Liver (tissue), 9 donors: ENCODE results near the gene TNNT1. TPM values are rescaled to one million over a fixed set of nuclear protein-coding genes. Genes with fewer than 3 reads are reported as not detected.

ENCODE experiments used
- DNase-seq: peaks from one replicate; pipeline ENCODE4 v3.0.0-alpha.2; 2017; ENCODE audit warnings: low spot score
- H3K27ac ChIP-seq, 2 donors: one replicate each; pipeline ENCODE4 v1.7.0; 2013; ENCODE audit warnings: inconsistent platforms in 2 of 2, low read length in 2 of 2, control low read depth in 1 of 2, low read depth in 1 of 2, mild to moderate bottlenecking in 1 of 2
- H3K27me3 ChIP-seq, 4 donors: one replicate each; pipeline versions ENCODE4 v1.6.1 to v1.7.0; 2013; ENCODE audit warnings: low read length in 3 of 4, inconsistent platforms in 1 of 4, mild to moderate bottlenecking in 1 of 4, moderate library complexity in 1 of 4; ENCODE audit not compliant: control insufficient read depth in 4 of 4, insufficient read depth in 4 of 4
- H3K36me3 ChIP-seq, 4 donors: one replicate each; pipeline versions ENCODE4 v1.6.1 to v1.7.0; 2013; ENCODE audit warnings: low read length in 3 of 4, mild to moderate bottlenecking in 3 of 4, low read depth in 1 of 4, moderate library complexity in 1 of 4; ENCODE audit not compliant: control insufficient read depth in 4 of 4, insufficient read depth in 3 of 4
- H3K4me1 ChIP-seq, 4 donors: one replicate each; pipeline versions ENCODE4 v1.6.1 to v1.7.0; 2013; ENCODE audit warnings: low read length in 3 of 4, mild to moderate bottlenecking in 3 of 4, moderate library complexity in 1 of 4; ENCODE audit not compliant: control insufficient read depth in 4 of 4, insufficient read depth in 4 of 4
- H3K4me3 ChIP-seq, 3 donors: one replicate each; pipeline versions ENCODE4 v1.6.1 to v1.7.0; 2013; ENCODE audit warnings: low read length in 3 of 3, control low read depth in 1 of 3, low read depth in 1 of 3, mild to moderate bottlenecking in 1 of 3
- H3K9ac ChIP-seq, 2 donors: one replicate each; pipeline ENCODE4 v1.7.0; 2013; ENCODE audit warnings: low read length in 2 of 2, mild to moderate bottlenecking in 2 of 2, moderate library complexity in 2 of 2, control low read depth in 1 of 2, low read depth in 1 of 2
- H3K9me3 ChIP-seq, 4 donors: one replicate each; pipeline versions ENCODE4 v1.6.1 to v1.7.0; 2013; ENCODE audit warnings: low read length in 3 of 4; ENCODE audit not compliant: control insufficient read depth in 4 of 4
- ATF3 ChIP-seq: IDR thresholded peaks from 2 replicates; pipeline ENCODE4 v1.6.1; 2016; ENCODE audit warnings: antibody characterized with exemption
- EGR1 ChIP-seq, 2 donors: IDR thresholded peaks; 2 replicates each; pipeline ENCODE4 v1.6.1; 2016 to 2018; ENCODE audit warnings: antibody characterized with exemption in 2 of 2, low read depth in 2 of 2
- FOXA1 ChIP-seq: IDR thresholded peaks from 2 replicates; pipeline ENCODE4 v1.6.1; 2016; ENCODE audit warnings: antibody characterized with exemption
- FOXA2 ChIP-seq: IDR thresholded peaks from 2 replicates; pipeline ENCODE4 v1.6.1; 2016; ENCODE audit warnings: antibody characterized with exemption
- HNF4A ChIP-seq, 2 donors: conservative IDR thresholded peaks; 2 replicates each; pipeline ENCODE4 v1.6.1; 2016; ENCODE audit warnings: antibody characterized with exemption in 2 of 2, mild to moderate bottlenecking in 2 of 2
- HNF4G ChIP-seq: IDR thresholded peaks from 2 replicates; pipeline ENCODE4 v1.6.1; 2016; ENCODE audit warnings: antibody characterized with exemption
- JUND ChIP-seq, 2 donors: IDR thresholded peaks; 2 replicates each; pipeline ENCODE4 v1.6.1; 2016; ENCODE audit warnings: antibody characterized with exemption in 2 of 2
- NR2F2 ChIP-seq: IDR thresholded peaks from 2 replicates; pipeline ENCODE4 v1.6.1; 2016; ENCODE audit warnings: antibody characterized with exemption
- RAD21 ChIP-seq, 2 donors: IDR thresholded peaks; 2 replicates each; pipeline ENCODE4 v1.6.1; 2016; ENCODE audit warnings: antibody characterized with exemption in 2 of 2, mild to moderate bottlenecking in 2 of 2
- TAF1 ChIP-seq: conservative IDR thresholded peaks from 2 replicates; pipeline ENCODE4 v1.6.1; 2016; ENCODE audit warnings: antibody characterized with exemption, mild to moderate bottlenecking
- YY1 ChIP-seq: IDR thresholded peaks from 2 replicates; pipeline ENCODE4 v1.6.1; 2016; ENCODE audit warnings: antibody characterized with exemption, mild to moderate bottlenecking
- WGBS: extraction: QIAGEN DNeasy Blood & Tissue Kit; methylation state at CpG from one replicate; pipeline ENCODE4 v1.1.7; 2013; 5-methylcytosine and 5-hydroxymethylcytosine counted together
- polyA plus RNA-seq, 2 donors: library from polyadenylated mRNA; stranded (reverse) in 1 of 2; unstranded in 1 of 2; fragments of 200-250 nt in 1 of 2; fragments of >200 nt in 1 of 2; fragmentation: Nextera tagmentation in 1 of 2; extraction: Ambion mirVana in 1 of 2; gene quantifications; one replicate each; pipeline versions ENCODE4 v1.2.1 to v1.2.3, GENCODE V29; 2013 to 2015
- total RNA-seq, 2 donors: library from RNA; depleted of rRNA; stranded (reverse); fragments of >200 nt; gene quantifications; one replicate each; pipeline ENCODE4 v1.2.3, GENCODE V29; 2014
- TF ChIP-seq, protein P1 (sequence below): fragments of 150-350 bp; IDR thresholded peaks from 2 replicates; pipeline ENCODE4 v1.5.1; 2017; ENCODE audit warnings: improper control_type of control experiment, low read depth, low read length; ENCODE audit not compliant: missing input control
- TF ChIP-seq, protein P2 (sequence below): IDR thresholded peaks from 2 replicates; pipeline ENCODE4 v1.6.1; 2016; ENCODE audit warnings: antibody characterized with exemption
- TF ChIP-seq, protein P3 (sequence below): IDR thresholded peaks from 2 replicates; pipeline ENCODE4 v1.6.1; 2016; ENCODE audit warnings: antibody characterized with exemption, mild to moderate bottlenecking
- TF ChIP-seq, protein P4 (sequence below): IDR thresholded peaks from 2 replicates; pipeline ENCODE4 v1.6.1; 2016; ENCODE audit warnings: antibody characterized with exemption
- donor health status: healthy.
- donor health status: healthy.
- donor health status: healthy.
- donor health status: healthy.
- donor health status: healthy.

TNNT1 gene
- total and polyA plus RNA-seq, 4 donors: 0.15 to 0.28 TPM; not detected in 2

- H3K27ac ChIP-seq: no peak overlapping the region
- no peak overlapping the region for H3K9ac ChIP-seq
- peaks cover 0 to 3% (median 0%) of the 10 kb centered on the region in 4 donors for H3K4me1 ChIP-seq
- no peak for DNase-seq
- 2% methylated on average over 40 of the region's 41 CpGs for WGBS
- H3K36me3 ChIP-seq: no peaks in the 10 kb centered on the region
- H3K4me3 ChIP-seq: no peak overlapping the region
- H3K9me3 ChIP-seq: no peaks in the 10 kb centered on the region
- TF ChIP-seq ATF3 (no peak), HNF4G (no peak), JUND (IDR thresholded peaks at IDR 0.05) (no peak)
- TF ChIP-seq, protein P1, sequence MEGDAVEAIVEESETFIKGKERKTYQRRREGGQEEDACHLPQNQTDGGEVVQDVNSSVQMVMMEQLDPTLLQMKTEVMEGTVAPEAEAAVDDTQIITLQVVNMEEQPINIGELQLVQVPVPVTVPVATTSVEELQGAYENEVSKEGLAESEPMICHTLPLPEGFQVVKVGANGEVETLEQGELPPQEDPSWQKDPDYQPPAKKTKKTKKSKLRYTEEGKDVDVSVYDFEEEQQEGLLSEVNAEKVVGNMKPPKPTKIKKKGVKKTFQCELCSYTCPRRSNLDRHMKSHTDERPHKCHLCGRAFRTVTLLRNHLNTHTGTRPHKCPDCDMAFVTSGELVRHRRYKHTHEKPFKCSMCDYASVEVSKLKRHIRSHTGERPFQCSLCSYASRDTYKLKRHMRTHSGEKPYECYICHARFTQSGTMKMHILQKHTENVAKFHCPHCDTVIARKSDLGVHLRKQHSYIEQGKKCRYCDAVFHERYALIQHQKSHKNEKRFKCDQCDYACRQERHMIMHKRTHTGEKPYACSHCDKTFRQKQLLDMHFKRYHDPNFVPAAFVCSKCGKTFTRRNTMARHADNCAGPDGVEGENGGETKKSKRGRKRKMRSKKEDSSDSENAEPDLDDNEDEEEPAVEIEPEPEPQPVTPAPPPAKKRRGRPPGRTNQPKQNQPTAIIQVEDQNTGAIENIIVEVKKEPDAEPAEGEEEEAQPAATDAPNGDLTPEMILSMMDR: peak; percentile 14
- TF ChIP-seq, protein P2, sequence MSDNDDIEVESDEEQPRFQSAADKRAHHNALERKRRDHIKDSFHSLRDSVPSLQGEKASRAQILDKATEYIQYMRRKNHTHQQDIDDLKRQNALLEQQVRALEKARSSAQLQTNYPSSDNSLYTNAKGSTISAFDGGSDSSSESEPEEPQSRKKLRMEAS: no peak
- H3K27me3 ChIP-seq: peaks cover 0 to 7% (median 4%) of the 10 kb centered on the region in 4 donors
These were observed 2.8 kb downstream of the TNNT1 start for GRCh38 chr19:55146078-55146704.

DNA sequence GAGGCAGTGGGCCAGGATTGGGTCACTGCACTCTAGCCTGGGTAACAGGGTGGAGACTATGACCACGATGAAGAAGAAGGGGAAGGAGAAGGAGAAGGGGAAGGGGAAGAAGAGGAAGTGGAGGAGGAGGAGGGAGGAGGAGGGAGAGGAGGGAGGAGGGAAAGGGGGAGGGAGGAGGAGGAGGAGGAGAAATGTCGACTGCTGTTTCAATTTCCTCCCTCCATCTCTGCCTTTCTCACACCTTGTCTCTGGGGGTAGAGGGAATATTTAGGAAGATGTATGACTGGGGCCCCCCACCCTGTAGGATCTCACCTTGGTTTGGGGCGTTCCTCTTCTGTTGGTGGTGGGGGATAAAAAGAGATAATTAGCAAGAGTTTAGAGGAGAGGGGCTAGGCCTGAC lies 3.8 kb downstream of the TNNT1 start:
- Histone ChIP-seq H3K36me3 (no peaks in the 10 kb centered on the region), H3K9ac (no peak overlapping the region), H3K27me3 (peaks cover 0 to 7% (median 4%) of the 10 kb centered on the region in 4 donors), H3K4me1 (peaks cover 0 to 3% (median 0%) of the 10 kb centered on the region in 4 donors), H3K4me3 (no peak overlapping the region), H3K9me3 (no peaks in the 10 kb centered on the region), H3K27ac (no peak overlapping the region)
- no peak for DNase-seq
- TF ChIP-seq EGR1 (IDR thresholded peaks at IDR 0.05; ENCODE audit: low read depth in 2 of 2) (no peak), JUND (IDR thresholded peaks at IDR 0.05) (no peak), HNF4G (no peak), NR2F2 (no peak), FOXA2 (no peak), TAF1 (no peak), ATF3 (no peak), HNF4A (conservative IDR thresholded peaks at IDR 0.05) (no peak), YY1 (no peak), RAD21 (IDR thresholded peaks at IDR 0.05) (no peak), FOXA1 (no peak)
- TF ChIP-seq, protein P3, sequence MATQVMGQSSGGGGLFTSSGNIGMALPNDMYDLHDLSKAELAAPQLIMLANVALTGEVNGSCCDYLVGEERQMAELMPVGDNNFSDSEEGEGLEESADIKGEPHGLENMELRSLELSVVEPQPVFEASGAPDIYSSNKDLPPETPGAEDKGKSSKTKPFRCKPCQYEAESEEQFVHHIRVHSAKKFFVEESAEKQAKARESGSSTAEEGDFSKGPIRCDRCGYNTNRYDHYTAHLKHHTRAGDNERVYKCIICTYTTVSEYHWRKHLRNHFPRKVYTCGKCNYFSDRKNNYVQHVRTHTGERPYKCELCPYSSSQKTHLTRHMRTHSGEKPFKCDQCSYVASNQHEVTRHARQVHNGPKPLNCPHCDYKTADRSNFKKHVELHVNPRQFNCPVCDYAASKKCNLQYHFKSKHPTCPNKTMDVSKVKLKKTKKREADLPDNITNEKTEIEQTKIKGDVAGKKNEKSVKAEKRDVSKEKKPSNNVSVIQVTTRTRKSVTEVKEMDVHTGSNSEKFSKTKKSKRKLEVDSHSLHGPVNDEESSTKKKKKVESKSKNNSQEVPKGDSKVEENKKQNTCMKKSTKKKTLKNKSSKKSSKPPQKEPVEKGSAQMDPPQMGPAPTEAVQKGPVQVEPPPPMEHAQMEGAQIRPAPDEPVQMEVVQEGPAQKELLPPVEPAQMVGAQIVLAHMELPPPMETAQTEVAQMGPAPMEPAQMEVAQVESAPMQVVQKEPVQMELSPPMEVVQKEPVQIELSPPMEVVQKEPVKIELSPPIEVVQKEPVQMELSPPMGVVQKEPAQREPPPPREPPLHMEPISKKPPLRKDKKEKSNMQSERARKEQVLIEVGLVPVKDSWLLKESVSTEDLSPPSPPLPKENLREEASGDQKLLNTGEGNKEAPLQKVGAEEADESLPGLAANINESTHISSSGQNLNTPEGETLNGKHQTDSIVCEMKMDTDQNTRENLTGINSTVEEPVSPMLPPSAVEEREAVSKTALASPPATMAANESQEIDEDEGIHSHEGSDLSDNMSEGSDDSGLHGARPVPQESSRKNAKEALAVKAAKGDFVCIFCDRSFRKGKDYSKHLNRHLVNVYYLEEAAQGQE: no peak
- TF ChIP-seq, protein P2: no peak
- TF ChIP-seq, protein P4, sequence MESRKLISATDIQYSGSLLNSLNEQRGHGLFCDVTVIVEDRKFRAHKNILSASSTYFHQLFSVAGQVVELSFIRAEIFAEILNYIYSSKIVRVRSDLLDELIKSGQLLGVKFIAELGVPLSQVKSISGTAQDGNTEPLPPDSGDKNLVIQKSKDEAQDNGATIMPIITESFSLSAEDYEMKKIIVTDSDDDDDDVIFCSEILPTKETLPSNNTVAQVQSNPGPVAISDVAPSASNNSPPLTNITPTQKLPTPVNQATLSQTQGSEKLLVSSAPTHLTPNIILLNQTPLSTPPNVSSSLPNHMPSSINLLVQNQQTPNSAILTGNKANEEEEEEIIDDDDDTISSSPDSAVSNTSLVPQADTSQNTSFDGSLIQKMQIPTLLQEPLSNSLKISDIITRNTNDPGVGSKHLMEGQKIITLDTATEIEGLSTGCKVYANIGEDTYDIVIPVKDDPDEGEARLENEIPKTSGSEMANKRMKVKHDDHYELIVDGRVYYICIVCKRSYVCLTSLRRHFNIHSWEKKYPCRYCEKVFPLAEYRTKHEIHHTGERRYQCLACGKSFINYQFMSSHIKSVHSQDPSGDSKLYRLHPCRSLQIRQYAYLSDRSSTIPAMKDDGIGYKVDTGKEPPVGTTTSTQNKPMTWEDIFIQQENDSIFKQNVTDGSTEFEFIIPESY: no peak
- TF ChIP-seq, protein P1: no peak
- WGBS: 26% methylated on average over 3 of the region's 3 CpGs
